Mesenchymal stem cell (in vitro differentiated cells and primary cell): Measurements from ENCODE around the gene TTC33.

Experiments used
- DNase-seq: peaks from one replicate; pipeline ENCODE4 v3.0.0-alpha.2; 2013
- H2AFZ ChIP-seq: one replicate; pipeline ENCODE4 v1.6.1; 2013; ENCODE audit warnings: low read depth, mild to moderate bottlenecking, control low read depth, inconsistent platforms, low read length, moderate library complexity
- H2AK5ac ChIP-seq: 2 replicates; pipeline ENCODE4 v1.6.1; 2013; ENCODE audit warnings: low read length, moderate library complexity, mild to moderate bottlenecking, inconsistent platforms; ENCODE audit not compliant: severe bottlenecking
- H2BK120ac ChIP-seq: one replicate; pipeline ENCODE4 v1.6.1; 2013; ENCODE audit warnings: low read depth, mild to moderate bottlenecking, inconsistent platforms, low read length, moderate library complexity
- H2BK12ac ChIP-seq, 2 experiments: one replicate each; pipeline ENCODE4 v1.6.1; 2013; ENCODE audit warnings: inconsistent platforms in 2 of 2, low read length in 2 of 2, mild to moderate bottlenecking in 2 of 2, moderate library complexity in 2 of 2, control low read depth in 1 of 2
- H2BK15ac ChIP-seq: one replicate; pipeline ENCODE4 v1.6.1; 2013; ENCODE audit warnings: mild to moderate bottlenecking, low read depth, inconsistent platforms; ENCODE audit not compliant: poor library complexity, severe bottlenecking
- H2BK5ac ChIP-seq: 2 replicates; pipeline ENCODE4 v1.6.1; 2013; ENCODE audit warnings: low read depth, mild to moderate bottlenecking, low read length, control low read depth, inconsistent platforms; ENCODE audit not compliant: poor library complexity, severe bottlenecking
- H3K14ac ChIP-seq, 2 experiments: one replicate each; pipeline ENCODE4 v1.6.1; 2013; ENCODE audit warnings: inconsistent platforms in 2 of 2, low read length in 2 of 2, control low read depth in 1 of 2, mild to moderate bottlenecking in 1 of 2, moderate library complexity in 1 of 2
- H3K18ac ChIP-seq, 2 experiments: one replicate each; pipeline ENCODE4 v1.6.1; 2013; ENCODE audit warnings: inconsistent platforms in 2 of 2, low read length in 2 of 2, control low read depth in 1 of 2, low read depth in 1 of 2, mild to moderate bottlenecking in 1 of 2
- H3K23ac ChIP-seq, 2 experiments: one replicate each; pipeline ENCODE4 v1.6.1; 2013; ENCODE audit warnings: inconsistent platforms in 2 of 2, low read length in 2 of 2, mild to moderate bottlenecking in 2 of 2, moderate library complexity in 2 of 2, control low read depth in 1 of 2
- H3K27ac ChIP-seq: 2 replicates; pipeline ENCODE4 v1.5.1; 2013; ENCODE audit warnings: mild to moderate bottlenecking, moderate library complexity, low read length, control low read depth, inconsistent platforms; ENCODE audit not compliant: poor library complexity, severe bottlenecking
- H3K27me3 ChIP-seq, 2 experiments: 2 replicates each; pipeline versions ENCODE4 v1.6.1 to v1.7.0; 2013; ENCODE audit warnings: low read length in 2 of 2, mild to moderate bottlenecking in 2 of 2, moderate library complexity in 2 of 2, control low read depth in 1 of 2, inconsistent platforms in 1 of 2; ENCODE audit not compliant: control insufficient read depth in 1 of 2, insufficient read depth in 1 of 2
- H3K36me3 ChIP-seq, 2 experiments: 2 replicates each; pipeline versions ENCODE4 v1.6.1 to v1.7.0; 2013; ENCODE audit warnings: low read length in 2 of 2, control low read depth in 1 of 2, inconsistent platforms in 1 of 2, low read depth in 1 of 2, mild to moderate bottlenecking in 1 of 2; ENCODE audit not compliant: insufficient read depth in 2 of 2, control insufficient read depth in 1 of 2
- H3K4ac ChIP-seq, 2 experiments: one replicate each; pipeline ENCODE4 v1.6.1; 2013; ENCODE audit warnings: inconsistent platforms in 2 of 2, low read length in 2 of 2, mild to moderate bottlenecking in 2 of 2, moderate library complexity in 2 of 2, control low read depth in 1 of 2, low read depth in 1 of 2
- H3K4me1 ChIP-seq: 2 replicates; pipeline ENCODE4 v1.6.1; 2013; ENCODE audit warnings: low read depth, low read length, control low read depth; ENCODE audit not compliant: control insufficient read depth, insufficient read depth
- H3K4me2 ChIP-seq: 2 replicates; pipeline ENCODE4 v1.6.1; 2013; ENCODE audit warnings: low read length, mild to moderate bottlenecking, inconsistent platforms; ENCODE audit not compliant: poor library complexity, severe bottlenecking
- H3K4me3 ChIP-seq, 2 experiments: 2 replicates each; pipeline versions ENCODE4 v1.5.1 to v1.7.0; 2013; ENCODE audit warnings: low read length in 2 of 2, mild to moderate bottlenecking in 2 of 2, control low read depth in 1 of 2, low read depth in 1 of 2; ENCODE audit not compliant: insufficient read depth in 1 of 2
- H3K79me1 ChIP-seq: replicated peaks from 2 replicates; pipeline ENCODE4 v1.6.1; 2013; ENCODE audit warnings: mild to moderate bottlenecking, control low read depth, low read length, inconsistent platforms; ENCODE audit not compliant: poor library complexity, severe bottlenecking
- H3K9ac ChIP-seq: 2 replicates; pipeline ENCODE4 v1.7.0; 2013; ENCODE audit warnings: mild to moderate bottlenecking, low read length, moderate library complexity
- H3K9me3 ChIP-seq: 2 replicates; pipeline ENCODE4 v1.7.0; 2013; ENCODE audit warnings: mild to moderate bottlenecking, low read length; ENCODE audit not compliant: control insufficient read depth
- H4K8ac ChIP-seq: one replicate; pipeline ENCODE4 v1.6.1; 2013; ENCODE audit warnings: inconsistent platforms, mild to moderate bottlenecking, low read length, moderate library complexity
- H4K91ac ChIP-seq: one replicate; pipeline ENCODE4 v1.6.1; 2013; ENCODE audit warnings: mild to moderate bottlenecking, low read length, inconsistent platforms
- WGBS: methylation state at CpG from one replicate; pipeline ENCODE4 v1.1.7; 2013; ENCODE audit warnings: mixed read lengths; 5-methylcytosine and 5-hydroxymethylcytosine counted together

Gene TTC33

GRCh38 chr5:40784916-40785315 is 29.2 kb upstream of the TTC33 start:
- no peak overlapping the region for H2AK5ac ChIP-seq
- H3K27me3 ChIP-seq, result no peaks in the 10 kb centered on the region
- no peak overlapping the region for H3K4ac ChIP-seq
- no peak overlapping the region for H2BK12ac ChIP-seq
- H4K8ac ChIP-seq, result no peak overlapping the region
- H3K23ac ChIP-seq, result no peak overlapping the region
- no peak overlapping the region for H3K4me3 ChIP-seq
- peaks cover 8% of the 10 kb centered on the region for H3K9me3 ChIP-seq
- H3K36me3 ChIP-seq, result peaks cover 4 to 16% of the 10 kb centered on the region in 2 experiments
- no peaks in the 10 kb centered on the region for H3K4me1 ChIP-seq
- no peak overlapping the region for H2AFZ ChIP-seq
- peaks cover 1% of the 10 kb centered on the region for H3K79me1 ChIP-seq
- no peak overlapping the region for H2BK15ac ChIP-seq
- no peak overlapping the region for H3K14ac ChIP-seq
- H2BK5ac ChIP-seq, result no peak overlapping the region
- no peak overlapping the region for H2BK120ac ChIP-seq
- no peak for DNase-seq
- H3K27ac ChIP-seq, result no peak overlapping the region
- 83% methylated on average over 1 of the region's 1 CpG for WGBS
- no peak overlapping the region for H3K9ac ChIP-seq
- H3K18ac ChIP-seq, result no peak overlapping the region
- H3K4me2 ChIP-seq, result no peak overlapping the region
- no peak overlapping the region for H4K91ac ChIP-seq

- 97% methylated on average over 1 of the region's 1 CpG for WGBS
- peaks cover 4 to 16% of the 10 kb centered on the region in 2 experiments for H3K36me3 ChIP-seq
- H2AFZ ChIP-seq, result no peak overlapping the region
- no peaks in the 10 kb centered on the region for H3K4me1 ChIP-seq
- no peaks in the 10 kb centered on the region for H3K27me3 ChIP-seq
- H3K4ac ChIP-seq, result no peak overlapping the region
- H3K9ac ChIP-seq, result no peak overlapping the region
- no peak overlapping the region for H3K14ac ChIP-seq
- H3K79me1 ChIP-seq, result peaks cover 1% of the 10 kb centered on the region
- no peak overlapping the region for H3K4me3 ChIP-seq
- no peak overlapping the region for H2BK120ac ChIP-seq
- H4K91ac ChIP-seq, result no peak overlapping the region
- H2BK12ac ChIP-seq, result no peak overlapping the region
- no peak overlapping the region for H3K27ac ChIP-seq
- no peak overlapping the region for H2BK15ac ChIP-seq
- no peak overlapping the region for H3K23ac ChIP-seq
- no peak overlapping the region for H2BK5ac ChIP-seq
- DNase-seq, result no peak
- no peak overlapping the region for H3K18ac ChIP-seq
- no peak overlapping the region for H2AK5ac ChIP-seq
- H3K4me2 ChIP-seq, result no peak overlapping the region
- no peak overlapping the region for H4K8ac ChIP-seq
- H3K9me3 ChIP-seq, result peaks cover 8% of the 10 kb centered on the region
These were observed 28.4 kb upstream of the TTC33 start for GRCh38 chr5:40784027-40784653.

GRCh38 chr5:40781843-40782409 is 26.2 kb upstream of the TTC33 start:
- Histone ChIP-seq H2BK5ac (no peak overlapping the region), H3K23ac (no peak overlapping the region), H2BK12ac (no peak overlapping the region), H3K79me1 (peaks cover 1% of the 10 kb centered on the region), H3K18ac (no peak overlapping the region), H3K14ac (no peak overlapping the region), H4K91ac (no peak overlapping the region), H4K8ac (no peak overlapping the region), H3K4me1 (no peaks in the 10 kb centered on the region), H3K9me3 (no peaks in the 10 kb centered on the region), H2AFZ (no peak overlapping the region), H3K9ac (no peak overlapping the region), H3K36me3 (peaks cover 0 to 6% of the 10 kb centered on the region in 2 experiments), H3K4me3 (no peak overlapping the region), H3K27ac (no peak overlapping the region), H3K27me3 (no peaks in the 10 kb centered on the region), H2BK15ac (no peak overlapping the region), H2AK5ac (no peak overlapping the region), H3K4me2 (no peak overlapping the region), H3K4ac (no peak overlapping the region), H2BK120ac (no peak overlapping the region)
- peak; percentile 48 for DNase-seq

GRCh38 chr5:40780858-40781257 is 25.1 kb upstream of the TTC33 start:
- Histone ChIP-seq H2BK12ac (no peak overlapping the region), H2BK15ac (no peak overlapping the region), H2AFZ (no peak overlapping the region), H3K23ac (no peak overlapping the region), H3K27ac (no peak overlapping the region), H3K18ac (no peak overlapping the region), H3K4ac (no peak overlapping the region), H3K27me3 (no peaks in the 10 kb centered on the region), H2AK5ac (no peak overlapping the region), H2BK5ac (no peak overlapping the region), H3K4me3 (no peak overlapping the region), H3K14ac (no peak overlapping the region), H3K79me1 (peaks cover 2% of the 10 kb centered on the region), H4K91ac (no peak overlapping the region), H3K9me3 (no peaks in the 10 kb centered on the region), H3K4me1 (no peaks in the 10 kb centered on the region), H3K36me3 (peaks cover 0 to 13% of the 10 kb centered on the region in 2 experiments), H4K8ac (no peak overlapping the region), H3K9ac (no peak overlapping the region), H3K4me2 (no peak overlapping the region), H2BK120ac (no peak overlapping the region)
- over 99% methylated on average over 3 of the region's 3 CpGs for WGBS
- no peak for DNase-seq
